Activated T-helper 1 cell treated with anti-CD3 and anti-CD28 coated beads, Interleukin-2, amount 50 U/mL, for 16 hours (primary cell): ENCODE measurements around the gene DPP6.

Experiments used
- DNase-seq, 2 donors: peaks; one replicate each; pipeline ENCODE4 v3.0.0-alpha.2; 2020; ENCODE audit warnings: low read depth in 1 of 2, low spot score in 1 of 2

DPP6 gene

GRCh38 chr7:154332811-154333580 lies 280.8 kb downstream of the DPP6 start:
- no peak for DNase-seq

DNA sequence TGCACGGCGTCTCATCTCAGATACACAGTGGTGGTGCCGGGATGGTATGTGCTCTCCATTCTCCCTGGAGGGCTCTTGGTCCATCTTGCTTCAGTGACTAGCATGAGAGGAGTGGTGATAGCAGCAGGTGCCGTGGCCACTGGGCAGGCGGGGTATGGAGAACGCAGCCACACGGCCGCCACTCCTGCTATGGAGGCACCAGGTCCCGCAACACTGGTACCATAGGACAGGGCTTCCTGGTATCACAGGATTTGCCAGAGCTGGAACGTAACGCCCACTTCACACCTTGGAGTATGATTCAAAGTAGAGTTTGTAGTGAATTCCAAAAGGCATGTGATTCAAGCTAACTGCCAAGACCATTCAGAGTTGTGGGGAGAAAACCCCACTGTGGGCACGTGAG lies 284.1 kb downstream of the DPP6 start:
- DNase-seq, result no peak

DNA sequence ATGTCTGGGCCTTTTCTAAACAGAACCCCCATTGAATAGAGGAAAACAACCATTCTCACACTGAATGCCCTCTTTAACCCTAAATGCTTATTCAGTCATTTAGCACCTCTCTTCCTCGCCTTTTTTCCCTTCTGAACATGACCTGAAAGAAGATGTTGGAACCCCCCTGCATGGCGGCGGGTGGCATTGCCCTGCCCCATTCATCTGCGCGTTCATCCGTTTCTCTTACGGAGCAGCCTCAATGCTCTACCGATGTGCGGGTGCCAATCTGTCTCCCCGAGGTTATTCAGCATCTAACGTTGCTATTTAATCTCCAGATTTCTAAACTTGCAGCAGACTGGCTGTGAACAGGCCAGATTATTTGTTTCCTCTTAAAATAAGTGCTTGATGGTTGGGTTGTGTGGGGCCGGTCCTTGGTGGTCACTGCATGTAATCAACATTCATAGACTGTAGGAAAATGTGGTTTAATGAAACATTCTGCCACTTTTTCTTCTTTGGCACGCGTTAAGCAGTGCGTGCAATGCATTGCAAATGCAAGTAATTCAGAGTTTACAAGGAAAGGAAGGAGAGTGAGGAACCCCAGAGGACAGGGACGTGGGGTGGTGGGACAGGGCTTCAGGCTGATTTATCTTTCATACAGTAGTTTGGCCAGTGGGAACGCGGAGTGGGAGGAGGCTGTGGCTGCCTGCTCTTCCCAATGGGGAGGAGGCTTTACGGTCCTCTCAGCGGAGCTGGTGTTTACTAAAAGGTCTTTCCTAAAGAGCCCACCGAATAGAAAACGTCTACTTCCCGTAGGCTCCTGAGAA lies 286.7 kb downstream of the DPP6 start:
- no peak for DNase-seq

- DNase-seq, result no peak
These were observed 290.9 kb downstream of the DPP6 start for GRCh38 chr7:154342971-154343633.

DNA sequence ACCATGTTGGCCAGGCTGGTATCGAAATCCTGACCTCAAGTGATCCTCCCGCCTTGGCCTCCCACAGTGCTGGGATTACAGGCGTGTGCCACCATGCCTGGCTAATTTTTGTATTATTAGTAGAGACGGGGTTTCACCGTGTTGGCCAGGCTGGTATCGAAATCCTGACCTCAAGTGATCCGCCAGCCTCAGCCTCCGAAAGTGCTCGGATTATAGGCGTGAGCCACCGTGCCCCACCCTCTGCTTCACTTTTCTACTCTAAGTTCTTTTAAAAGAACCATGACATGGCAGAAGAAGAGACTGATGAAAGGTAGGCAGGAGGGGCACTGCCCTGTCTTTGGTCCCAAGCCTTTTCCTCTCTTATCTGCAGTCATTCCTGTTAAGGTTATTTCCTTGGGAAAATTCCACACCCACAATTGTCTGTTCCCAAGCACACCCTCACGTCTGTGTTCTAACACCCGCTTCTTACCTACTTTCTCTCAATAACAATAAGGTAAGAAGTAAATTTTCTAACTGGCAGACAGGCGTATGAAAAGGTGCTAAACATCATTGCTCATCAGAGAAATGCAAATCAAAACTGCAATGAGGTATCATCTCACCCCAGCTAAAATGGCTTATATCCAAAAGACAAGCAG lies 291.7 kb downstream of the DPP6 start:
- no peak for DNase-seq

GRCh38 chr7:154345093-154345492 lies 292.9 kb downstream of the DPP6 start:
- no peak for DNase-seq

DNA sequence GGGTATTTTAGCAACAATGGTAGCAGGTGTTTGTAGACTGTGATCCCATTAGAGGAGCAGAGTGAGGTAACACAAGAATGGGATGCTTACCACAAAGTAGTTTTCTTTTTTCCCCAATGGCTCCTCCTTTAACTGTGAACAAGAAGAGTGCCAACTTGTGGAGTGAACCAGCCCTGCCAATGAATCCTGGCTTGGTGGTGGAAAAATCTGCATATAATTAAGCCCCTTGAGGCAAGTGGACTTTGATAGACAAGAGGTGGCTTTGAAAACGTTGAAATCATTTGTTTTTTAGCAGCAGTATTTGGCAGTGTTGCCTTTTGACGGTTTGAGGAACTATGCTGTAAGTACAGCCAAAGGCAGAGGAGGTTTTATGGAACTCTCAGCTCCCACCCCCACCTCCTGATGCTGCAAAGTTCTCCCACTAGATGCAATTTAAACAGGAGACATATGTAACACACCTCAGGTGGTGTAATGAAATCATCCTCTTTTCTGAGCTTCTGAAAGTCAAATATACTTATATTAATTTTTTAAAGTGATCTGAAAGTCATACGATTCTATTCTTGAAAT lies 295.6 kb downstream of the DPP6 start:
- no peak for DNase-seq

- no peak for DNase-seq
These were observed 298.7 kb downstream of the DPP6 start for GRCh38 chr7:154350892-154351291.

DNA sequence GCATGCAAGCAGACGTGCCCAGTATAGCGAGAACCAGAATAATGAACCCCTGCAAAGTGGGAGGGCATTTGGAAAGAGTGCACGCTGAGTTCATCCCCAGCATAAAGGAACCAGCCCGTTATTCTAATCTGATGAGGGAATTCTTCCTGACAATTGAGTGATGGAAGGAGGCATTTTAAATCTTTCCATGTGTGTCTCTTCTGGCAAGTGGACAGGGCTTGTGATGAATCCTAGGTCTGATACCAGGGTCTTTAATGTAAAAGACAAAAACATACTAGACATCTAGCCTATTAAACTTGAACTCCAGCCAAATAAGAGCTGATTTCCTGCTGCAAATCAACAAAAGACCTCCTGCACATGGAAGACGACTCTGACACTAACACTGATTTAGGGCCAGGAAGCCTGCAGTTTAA lies 301.2 kb downstream of the DPP6 start:
- DNase-seq, result no peak

DNA sequence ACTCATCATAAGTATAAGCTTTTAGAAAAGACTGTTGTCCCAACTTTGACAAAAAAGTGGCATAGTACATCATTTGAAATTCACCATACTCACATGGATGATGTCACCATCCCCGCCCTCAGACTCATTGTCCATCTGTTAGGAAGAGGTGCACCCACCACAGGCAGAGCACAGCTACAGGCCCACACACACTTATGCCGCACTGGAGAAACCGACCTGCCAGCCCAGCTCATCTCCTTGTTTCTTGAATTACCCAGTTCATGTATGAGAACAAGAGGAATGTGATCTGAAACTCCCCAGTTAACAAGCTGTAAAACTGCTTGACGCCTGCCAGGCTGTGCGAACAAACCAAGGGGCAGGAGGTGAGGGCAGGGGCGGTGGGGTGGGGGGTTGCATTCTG lies 312.0 kb downstream of the DPP6 start:
- no peak for DNase-seq

GRCh38 chr7:154371424-154371823 lies 319.2 kb downstream of the DPP6 start:
- no peak for DNase-seq

DNA sequence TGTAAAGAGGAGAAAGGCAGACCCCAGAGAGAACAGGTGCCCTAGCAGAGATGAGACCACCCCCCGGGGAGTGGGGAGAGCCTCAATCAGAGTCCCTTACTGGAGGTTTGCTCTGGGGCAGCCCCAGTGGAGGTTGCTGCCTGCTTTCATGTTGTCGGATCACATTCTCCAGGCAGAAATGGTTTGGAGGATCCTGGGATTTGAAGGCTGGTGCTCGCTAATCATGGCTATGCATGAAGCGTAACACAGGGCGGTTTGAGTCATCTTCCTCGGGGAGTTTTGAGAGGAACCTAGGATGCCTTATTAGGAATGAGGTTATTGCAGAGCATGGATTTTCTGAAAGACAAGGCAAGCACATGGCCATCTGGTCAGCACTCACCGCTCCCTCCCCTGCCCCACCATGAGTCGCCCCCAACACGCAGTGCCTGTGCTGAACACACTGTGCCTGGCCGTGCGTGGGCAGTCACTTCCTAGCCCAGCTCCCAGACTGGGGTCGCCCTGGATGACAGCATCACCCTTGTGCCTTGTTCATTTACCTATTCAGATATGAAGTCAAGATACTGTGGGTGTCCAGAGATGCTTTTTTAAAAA lies 319.9 kb downstream of the DPP6 start:
- DNase-seq, result no peak

DNA sequence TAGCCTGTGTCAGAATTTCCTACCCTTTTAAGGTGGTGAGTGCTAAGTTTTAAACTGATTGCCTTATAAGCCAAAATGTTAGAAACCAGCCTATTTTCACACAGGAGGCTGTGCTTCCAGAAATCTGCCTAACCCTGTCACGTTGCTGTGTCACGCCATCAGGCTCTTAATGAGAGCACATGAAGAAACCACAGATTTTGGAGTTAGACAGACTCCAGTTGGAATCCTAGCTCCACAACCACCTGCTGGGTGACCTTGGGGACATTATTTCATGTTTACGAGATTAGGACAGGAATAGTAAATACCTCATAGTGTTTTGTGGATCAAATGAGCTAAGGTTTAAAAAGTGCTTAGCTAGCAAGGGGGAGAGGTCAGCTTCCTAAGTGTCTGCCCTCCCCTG lies 321.8 kb downstream of the DPP6 start:
- no peak for DNase-seq

GRCh38 chr7:154375956-154376355 lies 323.8 kb downstream of the DPP6 start:
- no peak for DNase-seq

DNA sequence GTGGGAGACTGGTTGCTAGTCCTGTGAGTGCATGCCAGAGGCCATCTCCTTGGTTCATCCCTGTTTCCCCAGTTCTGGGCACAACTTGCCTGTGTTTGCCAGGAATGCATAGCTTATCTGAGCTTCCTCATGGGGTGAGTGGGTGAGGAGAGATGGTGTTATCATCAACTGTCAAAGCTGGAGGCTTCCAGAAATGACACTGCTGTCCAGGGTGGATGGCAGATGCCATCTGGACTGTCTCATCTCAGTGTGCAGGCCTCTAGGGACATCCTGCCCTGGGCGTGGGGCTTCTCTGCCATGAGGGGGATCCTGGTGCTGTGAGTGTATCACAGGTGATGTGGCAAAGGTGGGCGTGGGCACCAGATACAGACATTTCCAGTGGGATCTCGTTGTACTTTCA lies 328.6 kb downstream of the DPP6 start:
- DNase-seq, result no peak

DNA sequence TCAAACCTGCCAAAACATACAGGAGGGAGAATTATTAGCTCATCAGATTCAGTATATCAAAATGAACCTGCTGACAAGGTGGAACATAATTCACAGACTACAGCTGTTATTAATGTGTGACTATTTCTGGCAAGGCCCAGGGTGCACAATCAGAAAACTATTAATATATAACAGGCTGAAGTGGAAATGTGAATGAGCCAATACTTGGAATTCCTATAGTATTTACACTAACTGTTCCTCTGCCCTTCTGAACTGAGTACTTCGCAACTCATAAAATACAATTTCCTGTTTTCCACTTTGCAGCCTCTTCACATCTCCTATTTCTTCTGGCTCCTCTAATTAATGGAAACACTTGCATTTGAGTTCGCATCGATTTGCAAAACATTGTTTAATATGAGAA lies 330.8 kb downstream of the DPP6 start:
- no peak for DNase-seq

- no peak for DNase-seq
These were observed 333.0 kb downstream of the DPP6 start for GRCh38 chr7:154385214-154385613.

GRCh38 chr7:154387252-154387651 lies 335.1 kb downstream of the DPP6 start:
- no peak for DNase-seq

DNA sequence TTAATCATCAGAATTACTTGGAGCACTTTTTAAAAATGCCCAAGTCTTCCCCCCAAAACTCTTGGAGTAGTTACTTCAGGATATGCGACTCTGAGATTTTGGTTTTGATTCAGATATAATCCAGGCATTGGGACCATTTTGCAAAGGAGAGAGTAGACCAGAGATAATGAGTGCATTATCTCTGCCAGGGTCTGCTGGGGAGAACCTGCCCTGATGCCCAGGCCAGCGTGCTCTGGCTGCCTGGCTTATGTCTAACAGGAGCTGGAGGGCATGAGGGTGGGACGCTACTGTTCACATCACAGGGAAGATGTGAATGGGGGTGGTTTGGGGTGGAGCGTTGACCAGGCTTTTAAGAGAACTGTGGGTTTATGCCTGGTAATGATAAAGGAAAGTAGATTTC lies 336.2 kb downstream of the DPP6 start:
- no peak for DNase-seq

DNA sequence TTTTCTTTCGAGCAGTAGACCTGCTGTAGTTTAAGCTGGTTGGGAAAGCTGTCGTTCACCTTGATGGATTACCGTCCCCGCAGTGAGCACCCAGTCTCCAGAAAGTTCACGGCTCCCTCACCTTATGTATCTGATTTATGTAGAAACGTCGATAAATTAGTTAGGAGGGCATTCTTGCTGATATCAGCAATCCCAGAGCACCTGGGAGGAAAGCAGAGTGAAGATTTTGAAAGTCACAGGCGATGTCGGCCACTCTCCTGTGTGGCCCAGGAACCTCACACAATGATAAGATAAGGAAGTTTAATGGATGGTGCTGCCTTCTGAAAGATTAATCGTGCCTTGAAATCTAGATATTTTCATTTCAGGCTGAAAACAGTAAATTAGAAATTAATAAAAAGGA lies 336.8 kb downstream of the DPP6 start:
- no peak for DNase-seq

DNA sequence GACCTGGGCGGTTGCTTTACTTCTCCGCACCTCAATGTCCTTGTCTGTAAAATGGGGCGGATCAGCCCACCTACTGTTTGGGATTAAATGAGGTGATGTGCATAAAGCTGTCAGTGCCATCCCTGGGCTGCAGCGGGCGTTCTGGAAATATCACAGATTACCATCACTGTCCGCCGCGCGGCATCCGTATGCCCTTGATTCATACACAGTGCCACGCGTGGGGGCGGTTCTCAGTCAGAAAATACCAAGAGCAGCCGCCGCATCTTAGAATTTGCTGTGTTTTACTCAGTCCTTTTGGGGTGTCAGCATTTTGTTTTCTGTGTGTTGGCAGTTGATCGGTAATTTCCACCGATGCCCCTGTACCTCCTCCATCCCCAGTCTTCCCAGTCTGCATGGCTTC lies 338.8 kb downstream of the DPP6 start:
- no peak for DNase-seq
